B cell (primary cell): Measurements from ENCODE around the gene RAB39A. TPM values are rescaled to one million over a fixed set of nuclear protein-coding genes. Genes with fewer than 3 reads are reported as not detected.

Experiments used
- ATAC-seq: fragments of 200-7000 bp; cut with Tn5 transposase; one replicate; pipeline ENCODE4 v1.10.0; 2021; ENCODE audit warnings: low read depth, mild to moderate bottlenecking, moderate number of reproducible peaks, moderate library complexity
- CTCF ChIA-PET: fragments of 350-600 bp; sonication (Branson Sonifier 250); formaldehyde crosslinking; loops from one replicate; lab custom pipeline; 2021; ENCODE audit warnings: antibody characterized with exemption, inconsistent platforms; lab: Charles Lee
- POLR2A ChIA-PET: fragments of 350-600 bp; sonication (Branson Sonifier 250); formaldehyde crosslinking; loops from one replicate; lab custom pipeline; 2021; ENCODE audit warnings: antibody characterized with exemption; lab: Charles Lee
- DNase-seq: peaks from one replicate; pipeline ENCODE4 v3.0.0; 2013
- H2AFZ ChIP-seq: 2 replicates; pipeline ENCODE4 v1.6.1; 2012; ENCODE audit warnings: mild to moderate bottlenecking, low read depth, low read length; ENCODE audit not compliant: insufficient read depth, poor library complexity, severe bottlenecking
- H3K27ac ChIP-seq, 2 donors: 1 replicate in 1 of 2; 2 replicates in 1 of 2; pipeline ENCODE4 v1.5.1; 2012 to 2013; ENCODE audit warnings: low read length in 2 of 2, mild to moderate bottlenecking in 2 of 2, moderate library complexity in 1 of 2
- H3K27me3 ChIP-seq, 4 experiments: fragments of 200-600 bp in 1 of 4; sonication (generic) in 1 of 4; replicated peaks in 1 of 4; 1 replicate in 2 of 4; 2 replicates in 2 of 4; pipeline versions ENCODE4 v1.6.1 to v1.7.0; 2013 to 2016; ENCODE audit warnings: low read length in 3 of 4, mild to moderate bottlenecking in 2 of 4, mixed read lengths in 1 of 4, moderate library complexity in 1 of 4; ENCODE audit not compliant: insufficient read depth in 4 of 4, control insufficient read depth in 3 of 4; ENCODE audit errors: control extremely low read depth in 1 of 4
- H3K36me3 ChIP-seq, 2 experiments: replicated peaks in 1 of 2; 1 replicate in 1 of 2; 2 replicates in 1 of 2; pipeline versions ENCODE4 v1.6.1 to v1.7.1; 2013; ENCODE audit warnings: low read length in 1 of 2; ENCODE audit not compliant: insufficient read depth in 2 of 2, control insufficient read depth in 1 of 2; ENCODE audit errors: control extremely low read depth in 1 of 2, extremely low read depth in 1 of 2
- H3K4me1 ChIP-seq, 2 donors: fragments of 200-600 bp in 1 of 2; sonication (generic) in 1 of 2; 1 replicate in 1 of 2; 2 replicates in 1 of 2; pipeline versions ENCODE4 v1.5.1 to v1.6.1; 2013 to 2017; ENCODE audit warnings: low read length in 2 of 2; ENCODE audit not compliant: control insufficient read depth in 2 of 2, insufficient read depth in 2 of 2
- H3K4me2 ChIP-seq: replicated peaks from 2 replicates; pipeline ENCODE3; 2012; ENCODE audit warnings: mild to moderate bottlenecking, low read depth, low read length; ENCODE audit not compliant: poor library complexity, severe bottlenecking
- H3K4me3 ChIP-seq, 5 experiments: fragments of 200-600 bp in 1 of 5; sonication (generic) in 1 of 5; 1 replicate in 3 of 5; 2 replicates in 2 of 5; pipeline versions ENCODE4 v1.5.1 to v1.7.0; 2011 to 2016; ENCODE audit warnings: low read length in 4 of 5, mild to moderate bottlenecking in 4 of 5, low read depth in 2 of 5, control low read depth in 1 of 5, moderate library complexity in 1 of 5; ENCODE audit not compliant: insufficient read depth in 1 of 5; ENCODE audit errors: control extremely low read depth in 1 of 5, extremely low read depth in 1 of 5
- H3K79me2 ChIP-seq: fragments of 200-600 bp; sonication (generic); one replicate; pipeline ENCODE4 v1.6.0; 2016; ENCODE audit warnings: low read length; ENCODE audit not compliant: control insufficient read depth, insufficient read depth
- H3K9ac ChIP-seq: fragments of 200-600 bp; sonication (generic); 2 replicates; pipeline ENCODE4 v1.6.1; 2017; ENCODE audit warnings: mild to moderate bottlenecking, low read length, moderate library complexity
- H3K9me3 ChIP-seq, 3 donors: one replicate each; pipeline versions ENCODE4 v1.6.1 to v1.7.1; 2013; ENCODE audit warnings: low read length in 2 of 3; ENCODE audit not compliant: control insufficient read depth in 2 of 3, insufficient read depth in 1 of 3; ENCODE audit errors: control extremely low read depth in 1 of 3
- H4K20me1 ChIP-seq: 2 replicates; pipeline ENCODE4 v1.6.0; 2012; ENCODE audit warnings: mild to moderate bottlenecking, low read length; ENCODE audit not compliant: insufficient read depth, control insufficient read depth, poor library complexity, severe bottlenecking
- H3K27ac Mint-ChIP-seq: one replicate; pipeline ENCODE4 v1.8.0; 2021; ENCODE audit warnings: mixed read lengths
- H3K27me3 Mint-ChIP-seq: one replicate; pipeline ENCODE4 v1.8.0; 2021; ENCODE audit warnings: mixed read lengths
- H3K4me1 Mint-ChIP-seq: one replicate; pipeline ENCODE4 v1.8.0; 2021; ENCODE audit warnings: mixed read lengths
- H3K4me3 Mint-ChIP-seq: one replicate; pipeline ENCODE4 v1.8.0; 2021; ENCODE audit warnings: mixed read lengths
- H3K9me3 Mint-ChIP-seq: one replicate; pipeline ENCODE4 v1.8.0; 2022; ENCODE audit warnings: mixed read lengths; ENCODE audit not compliant: insufficient read depth
- EZH2 ChIP-seq: IDR thresholded peaks from 2 replicates; pipeline ENCODE4 v1.6.1; 2012; ENCODE audit warnings: borderline replicate concordance, low read depth, mild to moderate bottlenecking, moderate library complexity, low read length; ENCODE audit not compliant: insufficient read depth, poor library complexity, severe bottlenecking
- WGBS: methylation state at CpG from one replicate; pipeline ENCODE4 v1.1.5; 2013; ENCODE audit warnings: missing lambda C conversion rate; ENCODE audit not compliant: insufficient coverage; 5-methylcytosine and 5-hydroxymethylcytosine counted together
- intact Hi-C: fragments of 100-400 bp; cut with micrococcal nuclease; formaldehyde crosslinking; loops from one replicate; pipeline ENCODE4 v1.10.0; 2022
- polyA plus RNA-seq: library from polyadenylated mRNA; depleted of rRNA; stranded (reverse); fragments of >200 nt; gene quantifications from 2 replicates; pipeline ENCODE4 v1.2.3, GENCODE V29; 2012
- total RNA-seq, 2 donors: library from RNA; stranded (reverse); fragments of 120-200 nt in 1 of 2; gene quantifications; 1 replicate in 1 of 2; 2 replicates in 1 of 2; pipeline versions ENCODE4 v1.2.3 to v1.2.4, GENCODE V29; 2013 to 2022
- TF ChIP-seq, protein P1 (sequence below): fragments of 200-600 bp; IDR thresholded peaks from one replicate; pipeline ENCODE4 v1.8.0; 2022; ENCODE audit warnings: antibody characterized with exemption, mild to moderate bottlenecking

Gene RAB39A
- total and polyA plus RNA-seq, 2 donors (not counting 1 experiment from before 2014, with no cell fraction given): 1.3 to 2.4 TPM

DNA sequence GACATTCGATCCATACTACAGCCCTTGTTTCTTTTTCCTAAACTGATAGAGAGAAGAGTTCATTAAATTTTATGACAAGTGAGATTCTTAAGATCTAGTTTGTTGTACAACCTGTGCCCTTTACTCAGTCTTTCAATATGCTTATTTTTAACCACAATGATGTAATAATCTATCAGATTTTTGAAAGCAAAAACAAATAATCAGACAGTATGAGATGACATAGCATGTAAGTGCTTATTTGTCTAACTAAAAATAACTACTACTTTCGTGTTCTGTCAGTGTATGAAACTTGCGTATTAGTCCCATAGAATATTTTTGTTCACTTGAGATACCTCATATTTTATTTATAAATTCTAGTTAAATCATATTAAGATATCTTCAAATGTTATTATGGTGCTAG lies 33.2 kb downstream of the RAB39A start:
- Mint-ChIP-seq H3K9me3 (no peaks in the 10 kb centered on the region), H3K27ac (no peak overlapping the region), H3K4me1 (peaks cover 2% of the 10 kb centered on the region), H3K4me3 (no peak overlapping the region), H3K27me3 (no peaks in the 10 kb centered on the region)
- H3K4me1 ChIP-seq: no peaks in the 10 kb centered on the region
- no peak overlapping the region for H3K4me3 ChIP-seq
- ATAC-seq (no peak), DNase-seq (no peak)
- H3K4me2 ChIP-seq: no peak overlapping the region
- POLR2A ChIA-PET: no interaction called here
- no peaks in the 10 kb centered on the region for H3K27me3 ChIP-seq
- no peaks in the 10 kb centered on the region for H3K79me2 ChIP-seq
- H4K20me1 ChIP-seq: no peaks in the 10 kb centered on the region
- WGBS: no CpG with 5 or more reads among the region's 3 CpGs
- H2AFZ ChIP-seq: no peak overlapping the region
- H3K9me3 ChIP-seq: no peaks in the 10 kb centered on the region
- intact Hi-C loops: no loop called here
- no peak overlapping the region for H3K27ac ChIP-seq
- TF ChIP-seq, protein P1, sequence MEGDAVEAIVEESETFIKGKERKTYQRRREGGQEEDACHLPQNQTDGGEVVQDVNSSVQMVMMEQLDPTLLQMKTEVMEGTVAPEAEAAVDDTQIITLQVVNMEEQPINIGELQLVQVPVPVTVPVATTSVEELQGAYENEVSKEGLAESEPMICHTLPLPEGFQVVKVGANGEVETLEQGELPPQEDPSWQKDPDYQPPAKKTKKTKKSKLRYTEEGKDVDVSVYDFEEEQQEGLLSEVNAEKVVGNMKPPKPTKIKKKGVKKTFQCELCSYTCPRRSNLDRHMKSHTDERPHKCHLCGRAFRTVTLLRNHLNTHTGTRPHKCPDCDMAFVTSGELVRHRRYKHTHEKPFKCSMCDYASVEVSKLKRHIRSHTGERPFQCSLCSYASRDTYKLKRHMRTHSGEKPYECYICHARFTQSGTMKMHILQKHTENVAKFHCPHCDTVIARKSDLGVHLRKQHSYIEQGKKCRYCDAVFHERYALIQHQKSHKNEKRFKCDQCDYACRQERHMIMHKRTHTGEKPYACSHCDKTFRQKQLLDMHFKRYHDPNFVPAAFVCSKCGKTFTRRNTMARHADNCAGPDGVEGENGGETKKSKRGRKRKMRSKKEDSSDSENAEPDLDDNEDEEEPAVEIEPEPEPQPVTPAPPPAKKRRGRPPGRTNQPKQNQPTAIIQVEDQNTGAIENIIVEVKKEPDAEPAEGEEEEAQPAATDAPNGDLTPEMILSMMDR: no peak
- no peak for TF ChIP-seq EZH2
- no peaks in the 10 kb centered on the region for H3K36me3 ChIP-seq
- no peak overlapping the region for H3K9ac ChIP-seq
- CTCF ChIA-PET: no interaction called here

DNA sequence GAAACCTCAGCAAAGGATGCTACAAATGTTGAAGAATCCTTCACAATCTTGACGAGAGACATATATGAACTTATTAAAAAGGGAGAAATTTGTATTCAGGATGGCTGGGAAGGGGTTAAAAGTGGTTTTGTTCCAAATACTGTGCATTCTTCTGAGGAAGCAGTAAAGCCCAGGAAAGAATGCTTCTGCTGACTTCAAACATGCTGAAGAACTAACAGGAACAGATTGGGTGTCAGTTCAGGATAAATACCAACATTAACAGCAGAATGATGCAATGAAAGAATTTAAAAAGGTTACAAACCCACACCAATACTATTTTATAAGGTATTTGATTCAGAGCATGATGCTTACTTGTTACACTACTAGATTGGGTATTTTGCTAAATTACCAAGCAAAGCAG lies 33.9 kb downstream of the RAB39A start:
- H3K79me2 ChIP-seq: no peaks in the 10 kb centered on the region
- TF ChIP-seq EZH2: no peak
- TF ChIP-seq, protein P1: no peak
- H3K36me3 ChIP-seq: no peaks in the 10 kb centered on the region
- Mint-ChIP-seq H3K4me1 (no peaks in the 10 kb centered on the region), H3K27ac (no peak overlapping the region), H3K27me3 (no peaks in the 10 kb centered on the region), H3K4me3 (no peak overlapping the region), H3K9me3 (no peaks in the 10 kb centered on the region)
- no peak for ATAC-seq
- ChIA-PET POLR2A (no interaction called here), CTCF (no interaction called here)
- H3K9me3 ChIP-seq: no peaks in the 10 kb centered on the region
- no peak overlapping the region for H3K9ac ChIP-seq
- H3K4me1 ChIP-seq: no peaks in the 10 kb centered on the region
- H3K4me2 ChIP-seq: no peak overlapping the region
- intact Hi-C loops: no loop called here
- no peak overlapping the region for H3K27ac ChIP-seq
- H2AFZ ChIP-seq: no peak overlapping the region
- no peaks in the 10 kb centered on the region for H4K20me1 ChIP-seq
- 100% methylated on average over 1 of the region's 1 CpG for WGBS
- no peaks in the 10 kb centered on the region for H3K27me3 ChIP-seq
- no peak for DNase-seq
- H3K4me3 ChIP-seq: no peak overlapping the region
